Sigmoid colon (tissue), 4 donors: ENCODE data around the gene STX18.

Experiments
- CTCF ChIP-seq, 4 experiments: fragments of 450-650 bp in 3 of 4; fragments of 200-600 bp in 1 of 4; IDR thresholded peaks; one replicate each; pipeline ENCODE4 v1.5.1; 2016 to 2019; ENCODE audit warnings: antibody characterized with exemption in 4 of 4, mild to moderate bottlenecking in 3 of 4, moderate library complexity in 2 of 4
- EP300 ChIP-seq, 4 donors: sonication (generic); formaldehyde crosslinking; IDR thresholded peaks; one replicate each; pipeline ENCODE4 v1.6.1; 2017; ENCODE audit warnings: antibody characterized with exemption in 4 of 4
- POLR2AphosphoS5 ChIP-seq, 4 donors: sonication (generic); formaldehyde crosslinking; IDR thresholded peaks; one replicate each; pipeline ENCODE4 v1.6.1; 2017; ENCODE audit warnings: antibody characterized with exemption in 4 of 4

- no peak for TF ChIP-seq EP300 (IDR thresholded peaks at IDR 0.05)
- no peak for TF ChIP-seq CTCF (IDR thresholded peaks at IDR 0.05)
- TF ChIP-seq POLR2AphosphoS5 (IDR thresholded peaks at IDR 0.05), result no peak
Measured at GRCh38 chr4:4416981-4417380, 124.9 kb downstream of the STX18 start.
